ENCODE measurements around the gene SLC2A3. TPM values are rescaled to one million over a fixed set of nuclear protein-coding genes. Genes with fewer than 3 reads are reported as not detected.
"Not testable (repeated sequence)": the region's sequence is repeated elsewhere in the genome, so short reads cannot be mapped to it uniquely, and the experiment has no call there.

The SLC2A3 gene
- total RNA-seq, 4 donors from 2014 or later: 0.80 to 10.2 (median 8.1) TPM

GRCh38 chr12:7884689-7885088 is 51.3 kb downstream of the SLC2A3 start:
- H3K36me3 ChIP-seq: no peaks in the 10 kb centered on the region
- no peak overlapping the region for H3K4me3 ChIP-seq
- no peak for TF ChIP-seq EP300 (IDR thresholded peaks at IDR 0.05; ENCODE audit: low read depth)
- TF ChIP-seq CTCF (IDR thresholded peaks at IDR 0.05): no peak
- TF ChIP-seq POLR2A (IDR thresholded peaks at IDR 0.05): no peak
- TF ChIP-seq POLR2AphosphoS5 (IDR thresholded peaks at IDR 0.05): no peak
- H3K4me1 ChIP-seq: no peaks in the 10 kb centered on the region
- DNase-seq: no peak
- H3K9me3 ChIP-seq: no peaks in the 10 kb centered on the region
- H3K27ac ChIP-seq: no peak overlapping the region
- intact Hi-C loops (cut with DNase I; ENCODE audit: low total_unique reads) (no loop called here), in situ Hi-C loops (cut with MboI; ENCODE audit: low pct_ligation_motif_present in 1 of 4, low pct_unique_long_range_greater_than_20kb in 1 of 4, low sequenced_read_pairs in 3 of 4) (no loop called here)
- H3K27me3 ChIP-seq: no peaks in the 10 kb centered on the region
- 24 to 35% methylated on average over 3 of the region's 3 CpGs for WGBS, 2 donors (ENCODE audit: low coverage in 1 of 2)

GRCh38 chr12:7881736-7882120 is 54.3 kb downstream of the SLC2A3 start:
- in situ Hi-C loops (cut with MboI; ENCODE audit: low pct_ligation_motif_present in 1 of 4, low pct_unique_long_range_greater_than_20kb in 1 of 4, low sequenced_read_pairs in 3 of 4); H3K9me3 ChIP-seq; DNase-seq; H3K4me3 ChIP-seq; intact Hi-C loops (cut with DNase I; ENCODE audit: low total_unique reads); H3K27me3 ChIP-seq; H3K4me1 ChIP-seq; H3K36me3 ChIP-seq; H3K27ac ChIP-seq: not testable (repeated sequence)
- 44 to 77% methylated on average over 1 to 4 of the region's 4 CpGs for WGBS, 2 donors (ENCODE audit: low coverage in 1 of 2)

GRCh38 chr12:7880952-7881735 is 54.8 kb downstream of the SLC2A3 start:
- H3K36me3 ChIP-seq; H3K27ac ChIP-seq; intact Hi-C loops (cut with DNase I; ENCODE audit: low total_unique reads); H3K4me3 ChIP-seq; H3K9me3 ChIP-seq; in situ Hi-C loops (cut with MboI; ENCODE audit: low pct_ligation_motif_present in 1 of 4, low pct_unique_long_range_greater_than_20kb in 1 of 4, low sequenced_read_pairs in 3 of 4); H3K27me3 ChIP-seq; DNase-seq; H3K4me1 ChIP-seq: not testable (repeated sequence)
- 93% methylated on average over 30 of the region's 52 CpGs; no CpG with 5 or more reads in 1 of the 2 donors for WGBS, 2 donors (ENCODE audit: low coverage in 1 of 2)

- Histone ChIP-seq H3K27me3 (no peaks in the 10 kb centered on the region), H3K27ac (no peak overlapping the region), H3K4me3 (no peak overlapping the region), H3K9me3 (no peaks in the 10 kb centered on the region), H3K4me1 (no peaks in the 10 kb centered on the region), H3K36me3 (no peaks in the 10 kb centered on the region)
- DNase-seq: no peak
- intact Hi-C loops (cut with DNase I; ENCODE audit: low total_unique reads) (loop anchor here (5.0 kb wide), 1 partner anchor 1018 kb away; no protein-coding TSS in a partner anchor), in situ Hi-C loops (cut with MboI; ENCODE audit: low pct_ligation_motif_present in 1 of 4, low pct_unique_long_range_greater_than_20kb in 1 of 4, low sequenced_read_pairs in 3 of 4) (no loop called here)
- TF ChIP-seq CTCF (IDR thresholded peaks at IDR 0.05) (no peak), POLR2AphosphoS5 (IDR thresholded peaks at IDR 0.05) (no peak), EP300 (IDR thresholded peaks at IDR 0.05; ENCODE audit: low read depth) (no peak)
- 83 to 93% methylated on average over 1 to 3 of the region's 3 CpGs for WGBS, 2 donors (ENCODE audit: low coverage in 1 of 2)
These were observed 56.7 kb downstream of the SLC2A3 start for GRCh38 chr12:7879246-7879645.

GRCh38 chr12:7877420-7877819 is 58.6 kb downstream of the SLC2A3 start:
- DNase-seq: no peak
- no peak overlapping the region for H3K27ac ChIP-seq
- H3K9me3 ChIP-seq: no peaks in the 10 kb centered on the region
- peaks cover 13% of the 10 kb centered on the region for H3K27me3 ChIP-seq
- no peak overlapping the region for H3K4me3 ChIP-seq
- no peaks in the 10 kb centered on the region for H3K36me3 ChIP-seq
- intact Hi-C loops (cut with DNase I; ENCODE audit: low total_unique reads) (loop anchor here (5.0 kb wide), 1 partner anchor 1020 kb away; no protein-coding TSS in a partner anchor), in situ Hi-C loops (cut with MboI; ENCODE audit: low pct_ligation_motif_present in 1 of 4, low pct_unique_long_range_greater_than_20kb in 1 of 4, low sequenced_read_pairs in 3 of 4) (no loop called here)
- TF ChIP-seq POLR2A (IDR thresholded peaks at IDR 0.05): no peak
- TF ChIP-seq EP300 (IDR thresholded peaks at IDR 0.05; ENCODE audit: low read depth): no peak
- TF ChIP-seq CTCF (IDR thresholded peaks at IDR 0.05): no peak
- no peak for TF ChIP-seq POLR2AphosphoS5 (IDR thresholded peaks at IDR 0.05)
- H3K4me1 ChIP-seq: no peaks in the 10 kb centered on the region
- WGBS, 2 donors (ENCODE audit: low coverage in 1 of 2): 86 to 92% methylated on average over 7 to 8 of the region's 8 CpGs

Measured in transverse colon (tissue), 4 donors.